ENCODE data around the gene RAI1.

RAI1 gene

GRCh38 chr17:17725752-17726457, 44.6 kb downstream of the RAI1 start:
- H3K4me1 ChIP-seq (ENCODE audit: control insufficient read depth, insufficient read depth, low read length) = peaks cover 12% of the 10 kb centered on the region
- WGBS (ENCODE audit: insufficient coverage, insufficient read length) = no CpG with 5 or more reads among the region's 7 CpGs
- H3K27me3 ChIP-seq (ENCODE audit: control insufficient read depth, insufficient read depth, low read length) = peaks cover 74% of the 10 kb centered on the region
- no peaks in the 10 kb centered on the region for H3K36me3 ChIP-seq (ENCODE audit: control insufficient read depth, insufficient read depth, low read length)
- no peak overlapping the region for H3K27ac ChIP-seq (ENCODE audit: low read length)
- H3K4me3 ChIP-seq (ENCODE audit: low read length) = no peak overlapping the region
- DNase-seq (ENCODE audit: low read depth, low spot score) = no peak
- no peaks in the 10 kb centered on the region for H3K9me3 ChIP-seq (ENCODE audit: control insufficient read depth, insufficient read depth, low read length)

- no peaks in the 10 kb centered on the region for H3K36me3 ChIP-seq (ENCODE audit: control insufficient read depth, insufficient read depth, low read length)
- no peak overlapping the region for H3K4me3 ChIP-seq (ENCODE audit: low read length)
- WGBS (ENCODE audit: insufficient coverage, insufficient read length) = no CpG with 5 or more reads among the region's 6 CpGs
- peaks cover 68% of the 10 kb centered on the region for H3K27me3 ChIP-seq (ENCODE audit: control insufficient read depth, insufficient read depth, low read length)
- DNase-seq (ENCODE audit: low read depth, low spot score) = no peak
- no peak overlapping the region for H3K27ac ChIP-seq (ENCODE audit: low read length)
- H3K4me1 ChIP-seq (ENCODE audit: control insufficient read depth, insufficient read depth, low read length) = peaks cover 12% of the 10 kb centered on the region
- H3K9me3 ChIP-seq (ENCODE audit: control insufficient read depth, insufficient read depth, low read length) = no peaks in the 10 kb centered on the region
Observed at GRCh38 chr17:17726458-17727060, 45.3 kb downstream of the RAI1 start.

DNA sequence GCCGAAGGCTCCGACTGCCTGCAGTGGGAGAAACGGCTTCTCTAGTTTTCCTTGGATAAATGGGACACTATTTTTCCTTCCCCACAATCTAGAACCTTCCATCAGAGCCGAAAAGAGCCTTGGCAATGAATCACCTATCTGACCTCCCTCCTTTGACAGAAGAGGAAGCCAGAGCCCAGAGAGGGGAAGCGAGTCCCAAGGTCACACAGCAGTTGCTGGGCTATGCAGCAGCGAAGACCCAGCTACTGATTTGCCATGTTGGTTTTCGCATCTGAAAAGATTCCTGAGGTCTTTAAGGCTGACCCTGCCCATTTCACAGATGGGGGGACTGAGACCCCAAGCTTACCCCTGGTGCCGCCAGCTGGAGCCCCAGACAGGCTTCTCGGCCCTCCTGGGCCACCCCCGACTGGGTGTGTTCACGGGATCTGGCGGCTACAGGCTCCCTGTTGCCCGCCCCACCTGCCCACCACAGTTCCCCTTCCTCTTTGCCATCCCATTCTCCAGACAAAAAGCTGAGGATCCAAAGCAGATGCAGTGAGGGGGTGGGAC, 45.9 kb downstream of the RAI1 start:
- no peaks in the 10 kb centered on the region for H3K9me3 ChIP-seq (ENCODE audit: control insufficient read depth, insufficient read depth, low read length)
- no peak overlapping the region for H3K27ac ChIP-seq (ENCODE audit: low read length)
- no peak for DNase-seq (ENCODE audit: low read depth, low spot score)
- no CpG with 5 or more reads among the region's 13 CpGs for WGBS (ENCODE audit: insufficient coverage, insufficient read length)
- H3K27me3 ChIP-seq (ENCODE audit: control insufficient read depth, insufficient read depth, low read length) = peaks cover 62% of the 10 kb centered on the region
- peaks cover 11% of the 10 kb centered on the region for H3K4me1 ChIP-seq (ENCODE audit: control insufficient read depth, insufficient read depth, low read length)
- H3K4me3 ChIP-seq (ENCODE audit: low read length) = no peak overlapping the region
- no peaks in the 10 kb centered on the region for H3K36me3 ChIP-seq (ENCODE audit: control insufficient read depth, insufficient read depth, low read length)

GRCh38 chr17:17728146-17728545, 46.9 kb downstream of the RAI1 start:
- no CpG with 5 or more reads among the region's 10 CpGs for WGBS (ENCODE audit: insufficient coverage, insufficient read length)
- H3K4me1 ChIP-seq (ENCODE audit: control insufficient read depth, insufficient read depth, low read length) = peaks cover 8% of the 10 kb centered on the region
- H3K27me3 ChIP-seq (ENCODE audit: control insufficient read depth, insufficient read depth, low read length) = peaks cover 52% of the 10 kb centered on the region
- H3K9me3 ChIP-seq (ENCODE audit: control insufficient read depth, insufficient read depth, low read length) = no peaks in the 10 kb centered on the region
- H3K36me3 ChIP-seq (ENCODE audit: control insufficient read depth, insufficient read depth, low read length) = no peaks in the 10 kb centered on the region
- no peak for DNase-seq (ENCODE audit: low read depth, low spot score)
- no peak overlapping the region for H3K4me3 ChIP-seq (ENCODE audit: low read length)
- no peak overlapping the region for H3K27ac ChIP-seq (ENCODE audit: low read length)

GRCh38 chr17:17728550-17729251, 47.4 kb downstream of the RAI1 start:
- peaks cover 47% of the 10 kb centered on the region for H3K27me3 ChIP-seq (ENCODE audit: control insufficient read depth, insufficient read depth, low read length)
- H3K4me1 ChIP-seq (ENCODE audit: control insufficient read depth, insufficient read depth, low read length) = peaks cover 8% of the 10 kb centered on the region
- no peaks in the 10 kb centered on the region for H3K36me3 ChIP-seq (ENCODE audit: control insufficient read depth, insufficient read depth, low read length)
- H3K27ac ChIP-seq (ENCODE audit: low read length) = no peak overlapping the region
- no CpG with 5 or more reads among the region's 10 CpGs for WGBS (ENCODE audit: insufficient coverage, insufficient read length)
- DNase-seq (ENCODE audit: low read depth, low spot score) = no peak
- no peaks in the 10 kb centered on the region for H3K9me3 ChIP-seq (ENCODE audit: control insufficient read depth, insufficient read depth, low read length)
- no peak overlapping the region for H3K4me3 ChIP-seq (ENCODE audit: low read length)

DNA sequence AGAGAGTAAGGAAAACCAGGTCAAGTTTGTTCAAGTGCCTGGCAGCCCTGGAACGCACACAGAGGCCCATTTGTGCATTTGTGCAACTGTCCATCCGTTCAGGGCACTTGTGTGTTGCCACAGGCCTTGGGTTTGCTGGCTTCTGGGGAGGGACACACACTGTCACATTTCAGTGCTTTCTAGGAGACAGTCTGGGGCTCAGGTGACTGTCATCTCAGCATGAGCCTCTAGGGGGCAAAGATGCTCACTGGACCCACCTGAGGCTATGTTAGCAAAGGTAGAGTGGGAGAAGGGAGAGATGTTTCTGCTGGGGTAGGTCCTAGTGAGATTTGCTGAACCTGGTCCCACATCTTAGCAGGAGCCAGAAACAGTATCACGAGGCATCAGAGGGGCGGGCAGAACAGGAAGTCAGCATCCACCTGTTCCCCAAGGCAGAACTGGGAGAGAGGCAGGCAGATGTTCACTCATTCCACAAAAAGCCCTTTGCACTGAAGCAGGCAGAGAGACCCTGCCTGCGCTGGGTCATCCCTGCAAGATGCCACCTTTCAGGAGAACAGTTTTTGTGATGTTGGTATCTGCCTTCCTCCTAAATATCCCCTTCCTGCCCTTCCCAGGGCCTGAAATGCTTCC, 48.5 kb downstream of the RAI1 start:
- Histone ChIP-seq H3K9me3 (ENCODE audit: control insufficient read depth, insufficient read depth, low read length) (no peaks in the 10 kb centered on the region), H3K4me1 (ENCODE audit: control insufficient read depth, insufficient read depth, low read length) (peaks cover 8% of the 10 kb centered on the region), H3K27ac (ENCODE audit: low read length) (no peak overlapping the region), H3K36me3 (ENCODE audit: control insufficient read depth, insufficient read depth, low read length) (no peaks in the 10 kb centered on the region), H3K4me3 (ENCODE audit: low read length) (no peak overlapping the region), H3K27me3 (ENCODE audit: control insufficient read depth, insufficient read depth, low read length) (peaks cover 42% of the 10 kb centered on the region)
- no CpG with 5 or more reads among the region's 5 CpGs for WGBS (ENCODE audit: insufficient coverage, insufficient read length)
- no peak for DNase-seq (ENCODE audit: low read depth, low spot score)

DNA sequence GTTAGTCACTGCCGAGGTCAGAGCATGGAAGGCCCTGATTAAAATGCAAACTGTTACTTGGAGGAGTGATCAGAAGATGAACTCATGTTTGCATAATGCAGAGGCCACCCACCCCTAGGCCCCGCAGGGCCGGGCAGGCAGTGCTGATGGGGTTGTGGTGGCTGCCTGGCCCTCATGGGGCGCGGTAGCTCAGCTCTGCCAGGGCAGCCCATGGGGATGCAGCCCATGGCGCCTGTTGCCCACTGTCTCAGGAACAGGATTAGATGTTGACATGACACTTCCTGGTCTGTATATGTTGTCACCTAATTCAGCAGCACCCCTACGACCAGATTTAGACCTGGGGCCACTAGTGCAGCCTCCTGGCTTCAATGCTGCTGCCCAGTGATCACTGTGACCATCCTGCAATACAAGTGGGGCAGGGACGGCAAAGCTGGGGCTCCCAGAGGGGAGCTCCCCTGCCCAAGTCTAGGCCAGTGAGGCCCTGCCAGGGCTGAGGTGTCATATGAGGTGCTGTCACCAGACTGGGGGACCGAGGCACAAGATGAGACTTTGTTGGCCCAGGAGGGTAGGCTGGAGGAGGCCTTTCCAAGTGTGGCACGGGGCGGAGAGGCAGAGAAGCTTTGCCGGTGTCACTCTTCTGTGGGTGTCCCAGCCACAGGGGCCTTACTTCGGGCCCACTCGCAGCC, 49.1 kb downstream of the RAI1 start:
- no peak overlapping the region for H3K4me3 ChIP-seq (ENCODE audit: low read length)
- no peaks in the 10 kb centered on the region for H3K36me3 ChIP-seq (ENCODE audit: control insufficient read depth, insufficient read depth, low read length)
- no peaks in the 10 kb centered on the region for H3K9me3 ChIP-seq (ENCODE audit: control insufficient read depth, insufficient read depth, low read length)
- no peak for DNase-seq (ENCODE audit: low read depth, low spot score)
- H3K27ac ChIP-seq (ENCODE audit: low read length) = no peak overlapping the region
- WGBS (ENCODE audit: insufficient coverage, insufficient read length) = no CpG with 5 or more reads among the region's 14 CpGs
- H3K4me1 ChIP-seq (ENCODE audit: control insufficient read depth, insufficient read depth, low read length) = peaks cover 6% of the 10 kb centered on the region
- peaks cover 38% of the 10 kb centered on the region for H3K27me3 ChIP-seq (ENCODE audit: control insufficient read depth, insufficient read depth, low read length)

- Histone ChIP-seq H3K27me3 (ENCODE audit: control insufficient read depth, insufficient read depth, low read length) (peaks cover 19% of the 10 kb centered on the region), H3K27ac (ENCODE audit: low read length) (no peak overlapping the region), H3K4me1 (ENCODE audit: control insufficient read depth, insufficient read depth, low read length) (0 out of 2 replicates have a peak, but pooled peaks cover 3% of the 10 kb centered on the region), H3K36me3 (ENCODE audit: control insufficient read depth, insufficient read depth, low read length) (no peaks in the 10 kb centered on the region), H3K4me3 (ENCODE audit: low read length) (no peak overlapping the region), H3K9me3 (ENCODE audit: control insufficient read depth, insufficient read depth, low read length) (no peaks in the 10 kb centered on the region)
- no peak for DNase-seq (ENCODE audit: low read depth, low spot score)
- WGBS (ENCODE audit: insufficient coverage, insufficient read length) = no CpG with 5 or more reads among the region's 4 CpGs
Observed at GRCh38 chr17:17732444-17732843, 51.2 kb downstream of the RAI1 start.

DNA sequence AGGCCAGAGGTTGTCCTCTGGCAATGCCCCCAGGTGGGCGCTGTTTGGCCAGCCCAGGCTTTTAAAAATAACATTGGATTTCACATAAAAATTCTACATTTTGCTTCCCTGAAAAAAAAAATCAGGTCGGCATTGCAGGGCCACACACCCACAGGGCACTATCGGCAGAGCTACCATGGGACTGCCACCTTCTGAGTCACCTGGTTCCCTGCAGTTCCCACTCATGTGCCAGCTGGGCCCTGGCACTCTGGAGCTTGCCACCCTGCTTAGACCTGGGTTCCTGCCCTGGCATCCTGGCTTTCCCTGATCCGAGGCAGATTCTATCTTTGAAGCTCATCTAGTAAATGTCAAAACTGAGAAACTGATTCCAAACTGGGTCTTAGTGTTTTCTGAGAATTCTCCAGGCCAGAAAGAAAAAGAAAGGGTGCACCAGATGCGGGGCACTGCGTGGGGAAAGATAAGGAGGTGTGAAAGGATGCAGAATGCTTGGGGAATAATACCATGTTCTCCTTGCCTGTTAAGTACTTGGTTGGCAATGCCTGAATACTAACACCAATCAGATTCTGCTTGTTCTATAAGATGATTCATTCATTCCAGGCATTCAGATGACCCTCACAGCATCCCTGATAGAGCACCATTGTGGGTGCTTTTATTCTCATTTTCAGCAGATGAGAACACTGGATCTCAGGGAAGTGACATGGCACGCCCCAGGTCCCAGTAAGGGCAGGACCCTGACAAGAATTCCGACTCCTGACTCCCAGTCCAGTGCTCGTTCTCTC, 51.8 kb downstream of the RAI1 start:
- no peak for DNase-seq (ENCODE audit: low read depth, low spot score)
- Histone ChIP-seq H3K9me3 (ENCODE audit: control insufficient read depth, insufficient read depth, low read length) (no peaks in the 10 kb centered on the region), H3K4me3 (ENCODE audit: low read length) (no peak overlapping the region), H3K4me1 (ENCODE audit: control insufficient read depth, insufficient read depth, low read length) (peaks cover 5% of the 10 kb centered on the region; the same call in 1 of the 2 replicates), H3K27ac (ENCODE audit: low read length) (no peak overlapping the region), H3K36me3 (ENCODE audit: control insufficient read depth, insufficient read depth, low read length) (no peaks in the 10 kb centered on the region), H3K27me3 (ENCODE audit: control insufficient read depth, insufficient read depth, low read length) (peaks cover 14% of the 10 kb centered on the region)
- WGBS (ENCODE audit: insufficient coverage, insufficient read length) = no CpG with 5 or more reads among the region's 9 CpGs
